HG02981 (cell line): ENCODE results near the gene H2BK1.

Source experiments
- ATAC-seq: cut with Tn5 transposase; IDR thresholded peaks from one replicate; pipeline ENCODE4 v1.9.1; 2021; ENCODE audit warnings: mild to moderate bottlenecking, moderate library complexity; ENCODE audit not compliant: unreplicated experiment

The H2BK1 gene

GRCh38 chr7:151210087-151210854 lies at the start of gene H2BK1:
H2BK1 (minus strand) TSS chr7:151210488; CDS start chr7:151210318, 170 bp downstream.
- ATAC-seq, result no peak

- no peak for ATAC-seq
Measured at GRCh38 chr7:151257990-151258389, 47.7 kb upstream of the H2BK1 start.

- no peak for ATAC-seq
Measured at GRCh38 chr7:151256410-151257045, 46.2 kb upstream of the H2BK1 start.

- ATAC-seq, result no peak
Measured at GRCh38 chr7:151255390-151255789, 45.1 kb upstream of the H2BK1 start.

GRCh38 chr7:151254851-151255250 lies 44.6 kb upstream of the H2BK1 start:
- ATAC-seq, result no peak

GRCh38 chr7:151254316-151254715 lies 44.0 kb upstream of the H2BK1 start:
- no peak for ATAC-seq

GRCh38 chr7:151252961-151253711 lies 42.8 kb upstream of the H2BK1 start:
- ATAC-seq, result no peak

GRCh38 chr7:151252561-151252835 lies 42.2 kb upstream of the H2BK1 start:
- ATAC-seq, result no peak

- ATAC-seq, result no peak
Measured at GRCh38 chr7:151251689-151252560, 41.6 kb upstream of the H2BK1 start.

GRCh38 chr7:151251328-151251688 lies 41.0 kb upstream of the H2BK1 start:
- ATAC-seq, result no peak

- ATAC-seq, result no peak
Measured at GRCh38 chr7:151250181-151251132, 40.2 kb upstream of the H2BK1 start.

- ATAC-seq, result no peak
Measured at GRCh38 chr7:151249732-151250072, 39.4 kb upstream of the H2BK1 start.

- no peak for ATAC-seq
Measured at GRCh38 chr7:151249034-151249731, 38.9 kb upstream of the H2BK1 start.

GRCh38 chr7:151248346-151249033 lies 38.2 kb upstream of the H2BK1 start, which contains the start of gene SMARCD3:
SMARCD3 (minus strand) TSS chr7:151248694; CDS start chr7:151248562, 132 bp downstream.
- ATAC-seq, result no peak

GRCh38 chr7:151247611-151248345 lies 37.5 kb upstream of the H2BK1 start:
- no peak for ATAC-seq

GRCh38 chr7:151246851-151247580 lies 36.7 kb upstream of the H2BK1 start:
- ATAC-seq, result no peak

- no peak for ATAC-seq
Measured at GRCh38 chr7:151246102-151246850, 36.0 kb upstream of the H2BK1 start.
